Hepatic stellate cell (primary cell): ENCODE data around the gene OPRD1.
"Not testable (repeated sequence)": the region's sequence is repeated elsewhere in the genome, so short reads cannot be mapped to it uniquely, and the experiment has no call there.

Experiments
- DNase-seq: peaks from one replicate; pipeline ENCODE4 v3.0.0; 2011; ENCODE audit warnings: low spot score

OPRD1 gene

DNA sequence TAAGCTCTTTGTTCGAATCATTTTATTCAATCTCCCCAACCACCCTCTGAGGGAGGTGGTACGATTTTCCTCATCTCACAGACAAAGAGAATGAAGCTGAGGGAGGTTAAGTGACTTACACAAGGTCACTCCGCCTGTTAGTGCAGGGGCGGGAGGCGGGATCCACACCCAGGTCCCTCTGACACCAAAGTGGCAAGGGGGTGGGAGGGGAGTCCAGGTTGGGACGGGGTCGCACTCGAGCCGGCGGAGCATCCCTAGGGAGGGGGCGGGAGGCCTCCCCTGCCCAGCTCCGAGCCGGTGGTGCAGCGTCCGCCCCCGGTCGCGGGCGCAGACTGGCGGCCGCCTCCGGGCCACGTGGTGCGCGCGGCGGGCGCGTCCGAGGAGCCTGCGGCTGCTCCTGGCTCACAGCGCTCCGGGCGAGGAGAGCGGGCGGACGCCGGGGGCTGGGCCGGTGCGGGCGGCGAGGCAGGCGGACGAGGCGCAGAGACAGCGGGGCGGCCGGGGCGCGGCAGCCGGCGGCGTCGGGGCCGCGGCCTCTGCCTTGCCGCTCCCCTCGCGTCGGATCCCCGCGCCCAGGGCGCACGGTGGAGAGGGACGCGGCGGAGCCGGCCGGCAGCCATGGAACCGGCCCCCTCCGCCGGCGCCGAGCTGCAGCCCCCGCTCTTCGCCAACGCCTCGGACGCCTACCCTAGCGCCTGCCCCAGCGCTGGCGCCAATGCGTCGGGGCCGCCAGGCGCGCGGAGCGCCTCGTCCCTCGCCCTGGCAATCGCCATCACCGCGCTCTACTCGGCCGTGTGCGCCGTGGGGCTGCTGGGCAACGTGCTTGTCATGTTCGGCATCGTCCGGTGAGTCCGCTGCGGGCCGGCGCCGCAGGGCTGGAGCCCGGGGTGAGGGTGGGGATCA lies at the start of gene OPRD1:
TSS of gene OPRD1 (plus strand) at position 405 of the 903 bp plus-strand sequence. CDS start at position 619, 214 bp downstream.
- no peak for DNase-seq

DNA sequence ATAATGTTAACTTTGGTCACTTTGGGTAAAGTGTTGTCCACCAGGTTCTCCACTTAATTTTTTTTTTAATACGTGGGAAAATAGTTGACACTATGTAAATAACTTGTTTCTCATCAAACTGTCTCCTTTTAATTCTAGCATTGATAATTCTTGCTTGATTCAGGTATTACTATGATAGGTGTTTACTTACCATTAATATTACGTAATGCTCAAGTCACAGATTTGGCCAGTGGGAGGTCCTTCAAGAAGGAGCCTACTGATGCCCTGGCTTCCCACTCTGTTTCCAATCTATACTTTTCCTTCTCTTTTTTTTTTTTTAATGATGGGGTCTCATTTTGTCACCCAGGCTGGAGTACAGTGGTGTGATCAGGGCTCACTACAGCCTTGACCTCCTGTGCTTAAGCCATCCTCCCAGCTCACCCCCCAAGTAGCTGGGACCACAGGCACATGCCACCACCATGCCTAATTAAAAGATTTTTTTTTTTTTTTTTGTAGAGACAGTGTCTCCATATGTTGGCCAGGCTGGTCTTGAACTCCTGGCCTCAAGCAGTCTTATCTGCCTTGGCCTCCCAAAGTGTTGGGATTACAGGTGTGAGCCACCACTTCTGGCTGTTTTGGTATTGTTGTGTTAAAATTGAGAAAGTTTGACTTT lies 45.3 kb upstream of the OPRD1 start:
- no peak for DNase-seq

- DNase-seq, result no peak
These were observed 41.3 kb upstream of the OPRD1 start for GRCh38 chr1:28770601-28771165.

- not testable (repeated sequence) for DNase-seq
These were observed 40.0 kb upstream of the OPRD1 start for GRCh38 chr1:28771921-28772320.

GRCh38 chr1:28773105-28773504 lies 38.9 kb upstream of the OPRD1 start:
- no peak for DNase-seq

- peak; percentile 74 for DNase-seq
These were observed 36.6 kb upstream of the OPRD1 start for GRCh38 chr1:28775121-28775942.

- DNase-seq, result no peak
These were observed 35.6 kb upstream of the OPRD1 start for GRCh38 chr1:28776341-28776740.

GRCh38 chr1:28778021-28778420 lies 33.9 kb upstream of the OPRD1 start:
- no peak for DNase-seq

GRCh38 chr1:28779751-28780408 lies 32.1 kb upstream of the OPRD1 start:
- DNase-seq, result no peak

- no peak for DNase-seq
These were observed 30.7 kb upstream of the OPRD1 start for GRCh38 chr1:28781305-28781704.

DNA sequence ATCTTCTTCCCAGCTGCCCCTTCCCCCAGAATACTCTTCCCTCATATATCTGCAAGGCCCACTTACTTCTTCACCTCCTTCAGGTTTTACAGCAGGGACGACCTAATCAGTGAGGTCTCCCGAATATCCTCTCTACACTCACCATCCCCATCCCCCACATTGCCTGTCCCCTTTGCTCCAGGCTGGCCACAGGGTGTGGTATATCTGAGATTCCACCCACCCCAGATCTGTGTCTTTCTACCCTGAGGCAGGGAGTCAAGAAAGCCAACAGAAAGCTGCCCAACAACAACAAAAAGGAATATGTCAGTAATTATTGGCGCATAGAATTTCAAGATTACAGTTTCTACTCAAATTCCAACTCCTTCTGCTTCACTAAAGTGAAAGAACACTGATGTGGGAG lies 30.0 kb upstream of the OPRD1 start:
- no peak for DNase-seq

GRCh38 chr1:28783363-28783762 lies 28.6 kb upstream of the OPRD1 start:
- DNase-seq, result no peak

DNA sequence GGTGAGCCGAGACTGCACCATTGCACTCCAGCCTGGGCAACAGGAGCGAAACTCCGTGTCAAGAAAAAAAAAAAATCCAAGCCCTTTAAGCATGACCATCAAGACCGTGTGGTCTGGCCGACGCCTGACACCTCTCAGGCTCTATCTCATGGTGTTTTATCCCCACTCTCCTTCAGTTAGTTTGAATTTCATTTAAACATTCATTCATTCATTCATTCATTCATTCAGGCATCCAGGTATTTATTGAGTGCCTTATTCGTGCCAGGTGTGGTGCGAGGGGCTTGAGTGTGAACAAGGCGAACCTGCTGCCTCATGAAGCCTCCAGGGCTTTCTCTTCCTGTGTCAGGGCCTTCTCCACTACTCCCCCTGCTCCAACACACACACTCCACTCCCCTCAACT lies 22.6 kb upstream of the OPRD1 start:
- no peak for DNase-seq

DNA sequence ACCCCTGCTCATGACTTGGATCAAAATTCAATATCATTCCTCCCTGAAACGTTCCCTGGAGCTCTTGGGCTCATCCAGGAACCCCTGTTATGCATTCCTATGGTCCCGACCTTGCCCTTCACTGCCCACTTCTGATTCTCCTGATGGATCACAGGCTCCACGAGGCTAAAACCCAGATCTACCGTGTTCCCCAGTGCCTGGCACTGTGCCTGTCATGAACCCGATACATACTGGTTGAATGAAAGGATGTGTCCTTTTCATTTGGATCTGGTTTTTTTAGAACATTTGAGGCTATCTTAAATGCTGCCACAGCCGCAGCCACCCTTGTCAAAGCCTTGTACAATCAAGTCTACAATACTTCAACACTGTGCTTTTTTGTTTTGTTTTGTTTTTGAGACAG lies 22.2 kb upstream of the OPRD1 start:
- no peak for DNase-seq

DNA sequence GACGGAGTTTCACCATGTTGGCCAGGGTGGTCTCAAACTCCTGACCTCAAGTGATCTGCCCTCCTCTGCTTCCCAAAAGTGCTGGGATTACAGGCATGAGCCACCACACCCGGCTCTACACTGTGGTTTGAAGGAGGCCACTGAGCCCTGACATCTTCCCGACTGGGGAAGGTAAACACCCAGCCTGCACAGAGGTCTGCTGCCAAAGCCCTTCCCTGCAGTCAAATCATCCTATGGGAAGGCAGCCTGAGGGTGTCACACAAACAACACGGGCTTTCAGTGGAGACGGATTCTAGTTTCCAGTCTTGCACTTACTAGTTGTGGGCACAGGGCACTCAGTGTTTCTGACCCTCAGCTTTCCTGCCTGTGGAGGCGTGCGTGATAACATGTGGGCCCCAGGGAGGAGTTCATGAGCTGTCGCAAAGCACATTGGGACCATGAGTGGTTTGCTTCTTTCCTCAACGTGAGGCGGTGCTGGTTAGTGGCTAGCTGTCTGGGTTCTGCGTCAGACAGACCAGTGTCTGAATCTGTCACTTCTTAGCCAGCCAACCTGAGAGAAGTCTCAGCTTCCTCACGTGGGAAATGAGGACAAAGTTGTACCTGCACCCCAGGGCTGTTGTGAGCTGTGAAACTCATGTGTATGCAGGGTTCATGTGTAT lies 21.5 kb upstream of the OPRD1 start:
- no peak for DNase-seq

DNA sequence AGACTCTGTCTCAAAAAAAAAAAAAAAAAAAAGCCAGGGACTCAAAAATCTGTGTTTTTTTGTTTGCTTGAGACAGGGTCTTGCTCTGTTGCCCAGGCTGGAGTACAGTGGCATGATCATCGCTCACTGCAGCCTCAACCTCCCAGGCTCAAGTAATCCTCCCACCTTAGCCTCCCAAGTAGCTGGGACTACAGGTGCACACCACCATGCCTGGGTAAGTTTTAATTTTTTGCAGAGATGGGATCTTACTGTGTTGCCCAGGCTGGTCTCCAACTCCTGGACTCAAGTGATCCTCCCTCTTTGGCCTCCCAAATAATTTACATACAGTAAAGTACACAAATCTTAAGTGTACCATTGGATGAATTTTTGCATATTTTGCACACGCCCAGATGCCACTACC lies 20.0 kb upstream of the OPRD1 start:
- not testable (repeated sequence) for DNase-seq

DNA sequence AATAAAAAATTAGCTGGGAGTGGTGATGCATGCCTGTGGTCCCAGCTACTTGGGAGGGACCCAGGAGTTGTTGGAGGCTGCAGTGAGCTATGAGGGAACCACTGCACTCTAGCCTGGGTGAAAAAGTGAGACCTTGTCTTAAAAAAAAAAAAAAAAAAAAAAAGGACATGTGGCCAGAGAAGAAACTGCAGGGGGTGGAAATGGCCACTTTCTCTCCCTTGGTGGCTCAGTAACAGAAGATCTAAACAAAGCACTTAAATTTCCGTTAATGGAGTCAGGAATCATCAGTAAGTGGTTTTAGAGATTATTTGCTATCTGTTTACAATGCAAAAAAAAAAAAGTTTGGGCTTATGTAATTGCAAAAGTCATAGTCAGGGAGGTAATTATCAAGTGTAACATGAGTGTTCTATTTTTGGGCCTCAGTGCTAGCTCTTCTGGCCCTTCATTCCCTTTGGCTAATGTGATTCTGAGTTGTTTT lies 19.3 kb upstream of the OPRD1 start:
- no peak for DNase-seq

DNA sequence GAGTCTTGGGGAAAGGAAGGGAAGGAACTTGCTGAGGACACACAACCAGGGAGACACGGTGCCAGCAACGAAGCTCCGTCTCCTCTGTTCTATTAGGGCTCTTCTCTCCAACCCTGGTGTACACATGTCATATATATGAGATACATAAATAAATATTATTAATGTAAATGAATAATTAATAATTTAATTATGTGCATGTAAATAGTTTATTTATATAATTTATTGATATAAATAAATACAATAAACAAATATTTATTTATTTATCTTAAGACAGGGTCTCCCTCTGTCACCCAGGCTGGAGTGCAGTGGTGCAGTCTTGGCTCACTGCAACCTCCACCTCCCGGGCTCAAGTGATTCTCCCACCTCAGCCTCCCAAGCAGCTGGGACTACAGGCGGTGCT lies 17.4 kb upstream of the OPRD1 start:
- not testable (repeated sequence) for DNase-seq

- no peak for DNase-seq
These were observed 15.4 kb upstream of the OPRD1 start for GRCh38 chr1:28796352-28797211.

DNA sequence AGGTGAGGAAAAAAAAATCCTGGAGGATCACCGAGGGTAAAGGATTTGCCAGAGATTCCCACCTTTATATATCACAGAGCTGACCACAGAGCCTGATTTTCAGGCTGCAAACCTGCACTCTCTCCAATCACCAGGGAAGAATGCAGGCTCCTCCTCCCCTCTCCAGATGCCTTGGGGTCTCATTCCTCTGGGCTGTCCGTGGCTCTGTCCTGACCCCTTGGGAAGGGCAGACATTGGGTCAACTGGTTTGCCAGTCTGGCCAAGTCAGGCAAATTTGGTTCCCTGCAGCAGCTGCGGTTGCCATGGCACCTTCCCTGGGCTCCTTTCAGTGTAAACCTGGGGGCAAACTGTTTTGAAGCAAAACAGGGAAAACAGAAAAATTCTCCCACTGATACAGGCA lies 11.6 kb upstream of the OPRD1 start:
- DNase-seq, result no peak
